Activated naive CD8-positive, alpha-beta T cell treated with anti-CD3 and anti-CD28 coated beads for 36 hours (primary cell): ENCODE data around the gene ARHGEF4. TPM values are rescaled to one million over a fixed set of nuclear protein-coding genes. Genes with fewer than 3 reads are reported as not detected.

Experiments used
- DNase-seq: peaks from one replicate; pipeline ENCODE4 v3.0.0; 2021
- H3K27ac Mint-ChIP-seq: one replicate; pipeline ENCODE4 v1.8.0; 2022; ENCODE audit warnings: mild to moderate bottlenecking, moderate library complexity, mixed read lengths
- H3K27me3 Mint-ChIP-seq: one replicate; pipeline ENCODE4 v1.8.0; 2022; ENCODE audit warnings: mild to moderate bottlenecking, mixed read lengths
- H3K36me3 Mint-ChIP-seq: one replicate; pipeline ENCODE4 v1.8.0; 2021; ENCODE audit warnings: mild to moderate bottlenecking, mixed read lengths
- H3K4me1 Mint-ChIP-seq: one replicate; pipeline ENCODE4 v1.8.0; 2021; ENCODE audit warnings: mixed read lengths
- H3K4me3 Mint-ChIP-seq: one replicate; pipeline ENCODE4 v1.8.0; 2022; ENCODE audit warnings: mild to moderate bottlenecking, moderate library complexity, mixed read lengths
- H3K9me3 Mint-ChIP-seq: one replicate; pipeline ENCODE4 v1.8.0; 2022; ENCODE audit warnings: mixed read lengths
- total RNA-seq, 2 experiments: library from RNA; stranded (reverse); gene quantifications; one replicate each; pipeline ENCODE4 v1.2.3, GENCODE V29; 2021

Gene ARHGEF4
- total RNA-seq, 2 experiments from 2014 or later: 2.8 to 3.3 TPM

DNA sequence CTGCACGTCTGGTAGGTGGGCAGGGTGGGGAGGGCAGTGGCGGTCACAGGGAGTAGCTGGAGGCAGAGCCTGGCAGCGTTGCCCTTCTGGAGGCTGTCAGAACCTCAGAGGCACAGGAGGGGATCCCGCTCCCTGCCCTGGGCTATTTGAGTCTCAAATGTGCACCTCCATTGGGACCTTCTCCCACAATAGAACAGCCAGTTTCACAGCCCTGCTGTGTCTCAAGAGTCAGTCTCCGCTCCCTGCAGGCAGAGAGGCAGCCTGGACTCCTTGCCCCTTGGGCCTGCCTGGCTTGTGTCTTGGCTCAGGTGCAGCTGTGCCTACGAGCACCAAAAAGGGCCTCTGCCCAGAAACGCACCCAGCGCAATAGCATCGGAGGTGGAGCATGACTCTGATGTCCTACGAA is 199.1 kb downstream of the ARHGEF4 start:
- DNase-seq: no peak
- peaks cover 15% of the 10 kb centered on the region for H3K27me3 Mint-ChIP-seq
- no peaks in the 10 kb centered on the region for H3K36me3 Mint-ChIP-seq
- no peaks in the 10 kb centered on the region for H3K9me3 Mint-ChIP-seq
- H3K27ac Mint-ChIP-seq: no peak overlapping the region
- peak overlapping the region; percentile 56 for H3K4me3 Mint-ChIP-seq
- H3K4me1 Mint-ChIP-seq: peaks cover 22% of the 10 kb centered on the region

DNA sequence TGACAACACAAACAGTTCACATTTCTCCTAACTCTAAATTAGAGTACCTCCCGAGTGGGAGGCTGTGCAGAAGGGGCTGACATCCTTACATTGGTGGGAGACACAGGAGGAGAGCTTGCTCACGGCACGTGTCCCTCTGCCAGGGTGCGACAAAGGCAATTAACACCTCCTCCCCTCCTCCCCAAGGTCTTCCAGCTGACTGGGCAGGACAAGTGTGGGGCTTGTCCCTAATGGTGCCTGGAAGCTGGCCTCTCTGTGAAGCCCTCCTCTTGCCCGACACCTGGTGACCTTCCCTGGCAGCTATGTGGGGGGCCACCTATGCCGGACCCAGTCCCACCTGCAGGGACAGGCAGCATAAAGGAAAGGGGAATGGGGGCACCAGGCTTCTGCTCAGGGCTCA is 199.6 kb downstream of the ARHGEF4 start:
- Mint-ChIP-seq H3K4me1 (peaks cover 27% of the 10 kb centered on the region), H3K27me3 (peaks cover 15% of the 10 kb centered on the region), H3K36me3 (no peaks in the 10 kb centered on the region), H3K27ac (no peak overlapping the region), H3K9me3 (no peaks in the 10 kb centered on the region), H3K4me3 (no peak overlapping the region)
- no peak for DNase-seq

- H3K27ac Mint-ChIP-seq: no peak overlapping the region
- H3K4me3 Mint-ChIP-seq: no peak overlapping the region
- H3K4me1 Mint-ChIP-seq: peaks cover 32% of the 10 kb centered on the region
- peaks cover 15% of the 10 kb centered on the region for H3K27me3 Mint-ChIP-seq
- H3K36me3 Mint-ChIP-seq: no peaks in the 10 kb centered on the region
- DNase-seq: no peak
- no peaks in the 10 kb centered on the region for H3K9me3 Mint-ChIP-seq
Observed at GRCh38 chr2:131036696-131037397, 200.1 kb downstream of the ARHGEF4 start.

DNA sequence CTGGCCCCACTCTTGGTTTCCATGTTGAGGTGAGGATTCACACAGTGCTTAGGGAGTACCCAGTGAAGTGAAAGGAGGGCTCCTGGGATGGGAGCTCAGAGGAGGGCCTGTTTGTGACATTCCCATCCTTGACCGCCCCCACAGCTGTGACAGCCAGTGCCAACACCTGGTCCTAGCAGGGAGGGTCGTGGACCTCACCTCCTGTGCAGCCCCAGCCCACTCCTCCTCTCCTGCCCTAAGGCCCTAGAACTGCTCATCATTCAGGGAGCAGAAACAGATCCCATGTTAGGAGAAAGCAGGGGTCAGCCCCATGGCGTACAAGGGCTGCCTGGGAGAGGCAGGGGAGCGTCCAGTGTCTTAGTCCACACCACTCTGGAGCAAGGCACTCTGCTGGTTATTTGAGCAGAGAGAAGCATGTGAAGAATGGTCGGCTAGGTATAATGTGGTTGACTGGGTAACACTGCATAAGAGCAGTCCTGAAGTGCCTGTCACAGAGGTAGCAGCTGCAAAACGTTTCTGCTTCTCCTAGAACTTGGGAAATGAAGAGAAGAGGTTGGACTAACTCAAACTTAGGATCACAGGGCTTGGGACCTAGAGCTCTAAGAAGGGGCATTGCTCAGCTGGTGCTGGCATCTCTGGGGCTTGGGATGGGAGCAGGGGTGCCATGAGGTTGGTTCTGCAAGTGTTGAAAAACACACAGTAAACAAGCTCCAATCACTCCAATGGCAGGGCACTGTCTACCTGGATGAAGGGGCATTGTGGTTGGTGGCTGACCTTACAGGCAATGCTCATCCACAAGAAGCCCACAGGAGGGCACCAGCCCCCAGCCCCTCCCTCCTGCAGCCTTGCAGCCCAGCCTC is 200.9 kb downstream of the ARHGEF4 start:
- H3K36me3 Mint-ChIP-seq: no peaks in the 10 kb centered on the region
- H3K27ac Mint-ChIP-seq: no peak overlapping the region
- H3K4me1 Mint-ChIP-seq: peaks cover 38% of the 10 kb centered on the region
- H3K27me3 Mint-ChIP-seq: peaks cover 12% of the 10 kb centered on the region
- no peak overlapping the region for H3K4me3 Mint-ChIP-seq
- DNase-seq: no peak
- no peaks in the 10 kb centered on the region for H3K9me3 Mint-ChIP-seq

DNA sequence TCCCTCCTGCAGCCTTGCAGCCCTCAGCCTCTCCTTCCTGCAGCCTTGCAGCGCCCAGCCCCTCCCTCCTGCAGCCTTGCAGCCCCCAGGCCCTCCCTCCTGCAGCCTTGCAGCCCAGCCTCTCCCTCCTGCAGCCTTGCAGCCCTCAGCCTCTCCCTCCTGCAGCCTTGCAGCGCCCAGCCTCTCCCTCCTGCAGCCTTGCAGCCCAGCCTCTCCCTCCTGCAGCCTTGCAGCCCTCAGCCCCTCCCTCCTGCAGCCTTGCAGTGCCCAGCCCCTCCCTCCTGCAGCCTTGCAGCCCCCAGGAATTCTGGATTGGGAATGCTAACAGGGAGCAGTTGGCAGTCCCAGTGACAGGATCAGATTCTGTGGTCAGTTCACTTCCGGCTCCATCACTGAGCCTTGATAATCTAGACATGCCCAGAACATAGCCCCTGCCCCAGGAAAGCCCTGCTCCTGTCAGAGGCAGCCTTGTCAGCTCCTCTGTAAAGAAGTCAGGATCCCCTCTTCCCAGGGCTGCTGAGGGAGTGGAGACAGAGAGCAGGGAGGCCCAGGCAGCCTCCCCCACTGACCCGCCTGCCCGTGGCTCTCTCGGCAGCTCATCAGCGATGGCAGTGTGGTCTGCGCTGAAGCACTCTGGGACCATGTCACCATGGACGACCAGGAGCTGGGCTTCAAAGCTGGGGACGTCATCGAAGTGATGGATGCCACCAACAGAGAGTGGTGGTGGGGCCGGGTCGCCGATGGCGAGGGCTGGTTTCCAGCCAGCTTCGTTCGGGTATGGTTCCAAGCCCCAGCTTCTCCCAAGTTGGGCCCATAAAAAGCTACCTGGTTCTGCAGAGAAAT is 201.8 kb downstream of the ARHGEF4 start:
- Mint-ChIP-seq H3K27me3 (peaks cover 8% of the 10 kb centered on the region), H3K9me3 (no peaks in the 10 kb centered on the region), H3K36me3 (no peaks in the 10 kb centered on the region), H3K27ac (no peak overlapping the region), H3K4me1 (peaks cover 35% of the 10 kb centered on the region), H3K4me3 (no peak overlapping the region)
- DNase-seq: no peak

GRCh38 chr2:131039101-131039440 is 202.4 kb downstream of the ARHGEF4 start:
- no peaks in the 10 kb centered on the region for H3K36me3 Mint-ChIP-seq
- H3K4me1 Mint-ChIP-seq: peaks cover 30% of the 10 kb centered on the region
- DNase-seq: no peak
- no peak overlapping the region for H3K27ac Mint-ChIP-seq
- H3K27me3 Mint-ChIP-seq: peaks cover 2% of the 10 kb centered on the region
- H3K9me3 Mint-ChIP-seq: no peaks in the 10 kb centered on the region
- H3K4me3 Mint-ChIP-seq: no peak overlapping the region

GRCh38 chr2:131039535-131039907 is 202.8 kb downstream of the ARHGEF4 start:
- H3K36me3 Mint-ChIP-seq: no peaks in the 10 kb centered on the region
- peaks cover 26% of the 10 kb centered on the region for H3K4me1 Mint-ChIP-seq
- no peak overlapping the region for H3K27ac Mint-ChIP-seq
- no peaks in the 10 kb centered on the region for H3K27me3 Mint-ChIP-seq
- H3K9me3 Mint-ChIP-seq: no peaks in the 10 kb centered on the region
- peak overlapping the region; percentile 43 for H3K4me3 Mint-ChIP-seq
- no peak for DNase-seq

- DNase-seq: peak; percentile 61
- Mint-ChIP-seq H3K27me3 (no peaks in the 10 kb centered on the region), H3K4me1 (peaks cover 26% of the 10 kb centered on the region), H3K9me3 (no peaks in the 10 kb centered on the region), H3K4me3 (peak overlapping the region; percentile 63), H3K27ac (peak overlapping the region; percentile 25), H3K36me3 (no peaks in the 10 kb centered on the region)
Observed at GRCh38 chr2:131039908-131040660, 203.4 kb downstream of the ARHGEF4 start.

DNA sequence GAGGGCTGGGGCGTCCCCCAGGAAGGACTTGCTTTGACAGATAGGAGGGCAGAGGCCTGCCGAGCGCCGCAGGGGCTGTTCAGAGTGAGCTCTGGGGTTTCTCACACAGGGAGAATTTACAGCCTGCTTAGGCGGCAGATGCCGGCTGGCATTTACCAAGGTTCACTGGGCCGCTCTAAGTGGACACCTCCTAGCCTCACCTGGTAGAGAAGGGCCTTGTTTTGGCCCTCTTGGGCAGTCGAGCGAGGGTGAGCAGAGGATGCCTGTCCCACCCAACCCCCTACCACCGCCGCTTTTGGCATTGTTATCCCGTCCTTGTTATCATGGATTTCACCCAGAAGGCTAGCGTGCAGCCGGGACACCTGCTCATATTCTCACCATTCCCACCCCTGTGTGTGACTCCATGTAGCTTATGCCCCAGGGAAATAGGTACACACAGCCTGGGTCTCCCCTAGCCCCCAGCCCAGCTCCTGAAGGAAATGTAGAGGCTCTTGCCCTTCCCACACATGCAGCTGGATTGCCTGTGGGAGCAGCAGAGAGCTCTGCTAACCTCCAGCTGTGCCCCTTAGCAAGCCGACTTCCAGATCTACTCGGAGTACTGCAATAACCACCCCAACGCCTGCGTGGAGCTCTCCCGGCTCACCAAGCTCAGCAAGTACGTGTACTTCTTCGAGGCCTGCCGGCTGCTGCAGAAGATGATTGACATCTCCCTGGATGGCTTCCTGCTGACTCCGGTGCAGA is 204.1 kb downstream of the ARHGEF4 start:
- Mint-ChIP-seq H3K4me3 (peak overlapping the region; percentile 63), H3K27ac (peak overlapping the region; percentile 32), H3K4me1 (peaks cover 26% of the 10 kb centered on the region), H3K9me3 (no peaks in the 10 kb centered on the region), H3K27me3 (no peaks in the 10 kb centered on the region), H3K36me3 (no peaks in the 10 kb centered on the region)
- no peak for DNase-seq

GRCh38 chr2:131041402-131042147 is 204.9 kb downstream of the ARHGEF4 start:
- H3K9me3 Mint-ChIP-seq: no peaks in the 10 kb centered on the region
- no peaks in the 10 kb centered on the region for H3K27me3 Mint-ChIP-seq
- H3K27ac Mint-ChIP-seq: peak overlapping the region; percentile 32
- DNase-seq: no peak
- H3K36me3 Mint-ChIP-seq: no peaks in the 10 kb centered on the region
- H3K4me3 Mint-ChIP-seq: peak overlapping the region; percentile 63
- H3K4me1 Mint-ChIP-seq: peaks cover 26% of the 10 kb centered on the region

GRCh38 chr2:131042148-131042775 is 205.5 kb downstream of the ARHGEF4 start:
- H3K36me3 Mint-ChIP-seq: no peaks in the 10 kb centered on the region
- H3K27me3 Mint-ChIP-seq: no peaks in the 10 kb centered on the region
- no peaks in the 10 kb centered on the region for H3K9me3 Mint-ChIP-seq
- DNase-seq: no peak
- H3K27ac Mint-ChIP-seq: peak overlapping the region; percentile 8
- H3K4me1 Mint-ChIP-seq: peaks cover 26% of the 10 kb centered on the region
- H3K4me3 Mint-ChIP-seq: no peak overlapping the region

- no peak for DNase-seq
- H3K9me3 Mint-ChIP-seq: no peaks in the 10 kb centered on the region
- peaks cover 3% of the 10 kb centered on the region for H3K36me3 Mint-ChIP-seq
- no peak overlapping the region for H3K27ac Mint-ChIP-seq
- H3K27me3 Mint-ChIP-seq: no peaks in the 10 kb centered on the region
- no peak overlapping the region for H3K4me3 Mint-ChIP-seq
- peaks cover 26% of the 10 kb centered on the region for H3K4me1 Mint-ChIP-seq
Observed at GRCh38 chr2:131043199-131044074, 206.7 kb downstream of the ARHGEF4 start.
